ENCODE results near the gene ZFYVE28. TPM values are rescaled to one million over a fixed set of nuclear protein-coding genes. Genes with fewer than 3 reads are reported as not detected.
A peak's percentile ranks its signal among the peaks of the same experiment; 100 is the strongest.

The ZFYVE28 gene
- total RNA-seq, 1 donor from 2014 or later, result 3.3 TPM

- Mint-ChIP-seq H3K27me3 (ENCODE audit: low read depth) (peaks cover 3% of the 10 kb centered on the region), H3K36me3 (ENCODE audit: low read depth) (peaks cover 4% of the 10 kb centered on the region), H3K27ac (ENCODE audit: unreplicated experiment) (no peak overlapping the region), H3K9me3 (ENCODE audit: low read depth) (peaks cover 5% of the 10 kb centered on the region), H3K4me1 (ENCODE audit: low read depth) (peaks cover 7% of the 10 kb centered on the region), H3K4me3 (ENCODE audit: unreplicated experiment) (no peak overlapping the region)
- no peak for DNase-seq (ENCODE audit: low spot score)
- TF ChIP-seq CTCF (IDR thresholded peaks at IDR 0.05), result no peak
These were observed 129.0 kb downstream of the ZFYVE28 start for GRCh38 chr4:2289311-2289954.

- H3K36me3 Mint-ChIP-seq (ENCODE audit: low read depth), result peaks cover 2% of the 10 kb centered on the region
- H3K4me1 Mint-ChIP-seq (ENCODE audit: low read depth), result peaks cover 7% of the 10 kb centered on the region
- no peak for TF ChIP-seq CTCF (IDR thresholded peaks at IDR 0.05)
- no peak overlapping the region for H3K27ac Mint-ChIP-seq (ENCODE audit: unreplicated experiment)
- DNase-seq (ENCODE audit: low spot score), result no peak
- H3K9me3 Mint-ChIP-seq (ENCODE audit: low read depth), result no peaks in the 10 kb centered on the region
- H3K27me3 Mint-ChIP-seq (ENCODE audit: low read depth), result peaks cover 3% of the 10 kb centered on the region
- H3K4me3 Mint-ChIP-seq (ENCODE audit: unreplicated experiment), result no peak overlapping the region
These were observed 130.3 kb downstream of the ZFYVE28 start for GRCh38 chr4:2288051-2288541.

GRCh38 chr4:2287594-2287915, 130.9 kb downstream of the ZFYVE28 start:
- H3K9me3 Mint-ChIP-seq (ENCODE audit: low read depth), result no peaks in the 10 kb centered on the region
- TF ChIP-seq CTCF (IDR thresholded peaks at IDR 0.05), result no peak
- no peaks in the 10 kb centered on the region for H3K36me3 Mint-ChIP-seq (ENCODE audit: low read depth)
- no peak overlapping the region for H3K27ac Mint-ChIP-seq (ENCODE audit: unreplicated experiment)
- no peak for DNase-seq (ENCODE audit: low spot score)
- no peak overlapping the region for H3K4me3 Mint-ChIP-seq (ENCODE audit: unreplicated experiment)
- H3K4me1 Mint-ChIP-seq (ENCODE audit: low read depth), result peaks cover 5% of the 10 kb centered on the region
- H3K27me3 Mint-ChIP-seq (ENCODE audit: low read depth), result peaks cover under 1% of the 10 kb centered on the region

- Mint-ChIP-seq H3K4me1 (ENCODE audit: low read depth) (peaks cover 5% of the 10 kb centered on the region), H3K27ac (ENCODE audit: unreplicated experiment) (no peak overlapping the region), H3K4me3 (ENCODE audit: unreplicated experiment) (no peak overlapping the region), H3K36me3 (ENCODE audit: low read depth) (no peaks in the 10 kb centered on the region), H3K9me3 (ENCODE audit: low read depth) (no peaks in the 10 kb centered on the region), H3K27me3 (ENCODE audit: low read depth) (no peaks in the 10 kb centered on the region)
- no peak for DNase-seq (ENCODE audit: low spot score)
- no peak for TF ChIP-seq CTCF (IDR thresholded peaks at IDR 0.05)
These were observed 131.4 kb downstream of the ZFYVE28 start for GRCh38 chr4:2286904-2287593.

GRCh38 chr4:2285613-2286381, 132.6 kb downstream of the ZFYVE28 start:
- Mint-ChIP-seq H3K27ac (ENCODE audit: unreplicated experiment) (peak overlapping the region; percentile 32), H3K36me3 (ENCODE audit: low read depth) (no peaks in the 10 kb centered on the region), H3K9me3 (ENCODE audit: low read depth) (no peaks in the 10 kb centered on the region), H3K4me1 (ENCODE audit: low read depth) (peaks cover 5% of the 10 kb centered on the region), H3K27me3 (ENCODE audit: low read depth) (no peaks in the 10 kb centered on the region), H3K4me3 (ENCODE audit: unreplicated experiment) (no peak overlapping the region)
- peak; percentile 81 for DNase-seq (ENCODE audit: low spot score)
- no peak for TF ChIP-seq CTCF (IDR thresholded peaks at IDR 0.05)
